Measurements from ENCODE around the gene SYT14. TPM values are rescaled to one million over a fixed set of nuclear protein-coding genes. Genes with fewer than 3 reads are reported as not detected.

The SYT14 gene
- polyA plus RNA-seq, 1 donor from 2014 or later: 21.9 TPM

DNA sequence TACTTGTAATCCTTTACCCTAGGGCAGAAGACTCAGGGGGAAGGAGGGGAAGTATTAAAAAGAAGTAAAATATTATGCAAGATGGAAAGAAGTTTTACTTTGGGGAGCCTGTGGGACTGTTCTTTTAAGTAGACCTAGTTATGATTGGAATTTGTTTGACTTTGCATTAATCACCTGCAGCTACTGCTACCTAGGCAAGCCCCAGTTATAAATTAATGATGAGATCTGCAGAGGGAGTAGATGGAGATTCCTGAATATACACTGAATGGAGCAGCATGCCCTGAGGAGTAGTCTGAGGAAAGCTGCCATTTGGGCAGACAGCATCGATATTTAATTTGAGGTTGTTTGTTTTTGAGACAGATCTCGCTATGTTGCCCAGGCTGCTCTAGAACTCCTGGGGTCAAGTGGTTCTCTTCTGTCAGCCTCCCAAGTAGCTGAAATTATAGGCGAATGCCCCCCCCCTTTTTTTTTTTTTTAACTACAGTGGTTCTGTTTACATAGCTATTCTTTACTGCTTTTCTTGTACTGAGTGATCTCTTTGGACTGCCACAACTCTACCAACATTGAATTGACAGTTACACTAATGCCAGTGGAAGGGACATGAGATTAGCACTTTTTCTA, 213.1 kb downstream of the SYT14 start:
- Histone ChIP-seq H3K4me2 (ENCODE audit: low read length) (no peak overlapping the region), H3K9me3 (ENCODE audit: low read length) (no peaks in the 10 kb centered on the region), H3K9ac (ENCODE audit: low read length) (no peak overlapping the region), H3K79me2 (replicated peaks; ENCODE audit: insufficient read depth, low read length) (no peaks in the 10 kb centered on the region), H3K4me3 (ENCODE audit: low read length) (no peak overlapping the region), H3K36me3 (ENCODE audit: insufficient read depth, low read length) (no peaks in the 10 kb centered on the region), H2AFZ (ENCODE audit: low read depth, low read length) (no peak overlapping the region), H3K27me3 (ENCODE audit: insufficient read depth, low read depth, low read length) (no peaks in the 10 kb centered on the region), H3F3A (ENCODE audit: insufficient read depth, low read length, poor library complexity, severe bottlenecking) (no peaks in the 10 kb centered on the region), H3K9me2 (ENCODE audit: insufficient read depth, low read length) (no peaks in the 10 kb centered on the region), H4K20me1 (ENCODE audit: insufficient read depth) (no peaks in the 10 kb centered on the region), H3K27ac (ENCODE audit: low read length) (no peak overlapping the region)
- TF ChIP-seq SMC3 (conservative IDR thresholded peaks at IDR 0.05; ENCODE audit: poor library complexity) (no peak), EP300 (conservative IDR thresholded peaks at IDR 0.05; ENCODE audit: poor library complexity, severe bottlenecking) (no peak), RAD21 (conservative IDR thresholded peaks at IDR 0.05) (no peak), POLR2AphosphoS5 (IDR thresholded peaks at IDR 0.05) (no peak), TAF1 (IDR thresholded peaks at IDR 0.05; ENCODE audit: low read depth) (no peak), MXI1 (conservative IDR thresholded peaks at IDR 0.05; ENCODE audit: poor library complexity, severe bottlenecking) (no peak), EZH2 (IDR thresholded peaks at IDR 0.05; ENCODE audit: borderline replicate concordance, insufficient read depth, low read length, poor library complexity, severe bottlenecking) (no peak)
- TF ChIP-seq, protein P1, sequence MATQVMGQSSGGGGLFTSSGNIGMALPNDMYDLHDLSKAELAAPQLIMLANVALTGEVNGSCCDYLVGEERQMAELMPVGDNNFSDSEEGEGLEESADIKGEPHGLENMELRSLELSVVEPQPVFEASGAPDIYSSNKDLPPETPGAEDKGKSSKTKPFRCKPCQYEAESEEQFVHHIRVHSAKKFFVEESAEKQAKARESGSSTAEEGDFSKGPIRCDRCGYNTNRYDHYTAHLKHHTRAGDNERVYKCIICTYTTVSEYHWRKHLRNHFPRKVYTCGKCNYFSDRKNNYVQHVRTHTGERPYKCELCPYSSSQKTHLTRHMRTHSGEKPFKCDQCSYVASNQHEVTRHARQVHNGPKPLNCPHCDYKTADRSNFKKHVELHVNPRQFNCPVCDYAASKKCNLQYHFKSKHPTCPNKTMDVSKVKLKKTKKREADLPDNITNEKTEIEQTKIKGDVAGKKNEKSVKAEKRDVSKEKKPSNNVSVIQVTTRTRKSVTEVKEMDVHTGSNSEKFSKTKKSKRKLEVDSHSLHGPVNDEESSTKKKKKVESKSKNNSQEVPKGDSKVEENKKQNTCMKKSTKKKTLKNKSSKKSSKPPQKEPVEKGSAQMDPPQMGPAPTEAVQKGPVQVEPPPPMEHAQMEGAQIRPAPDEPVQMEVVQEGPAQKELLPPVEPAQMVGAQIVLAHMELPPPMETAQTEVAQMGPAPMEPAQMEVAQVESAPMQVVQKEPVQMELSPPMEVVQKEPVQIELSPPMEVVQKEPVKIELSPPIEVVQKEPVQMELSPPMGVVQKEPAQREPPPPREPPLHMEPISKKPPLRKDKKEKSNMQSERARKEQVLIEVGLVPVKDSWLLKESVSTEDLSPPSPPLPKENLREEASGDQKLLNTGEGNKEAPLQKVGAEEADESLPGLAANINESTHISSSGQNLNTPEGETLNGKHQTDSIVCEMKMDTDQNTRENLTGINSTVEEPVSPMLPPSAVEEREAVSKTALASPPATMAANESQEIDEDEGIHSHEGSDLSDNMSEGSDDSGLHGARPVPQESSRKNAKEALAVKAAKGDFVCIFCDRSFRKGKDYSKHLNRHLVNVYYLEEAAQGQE (IDR thresholded peaks at IDR 0.05; ENCODE audit: borderline replicate concordance): no peak
- TF ChIP-seq, protein P2, sequence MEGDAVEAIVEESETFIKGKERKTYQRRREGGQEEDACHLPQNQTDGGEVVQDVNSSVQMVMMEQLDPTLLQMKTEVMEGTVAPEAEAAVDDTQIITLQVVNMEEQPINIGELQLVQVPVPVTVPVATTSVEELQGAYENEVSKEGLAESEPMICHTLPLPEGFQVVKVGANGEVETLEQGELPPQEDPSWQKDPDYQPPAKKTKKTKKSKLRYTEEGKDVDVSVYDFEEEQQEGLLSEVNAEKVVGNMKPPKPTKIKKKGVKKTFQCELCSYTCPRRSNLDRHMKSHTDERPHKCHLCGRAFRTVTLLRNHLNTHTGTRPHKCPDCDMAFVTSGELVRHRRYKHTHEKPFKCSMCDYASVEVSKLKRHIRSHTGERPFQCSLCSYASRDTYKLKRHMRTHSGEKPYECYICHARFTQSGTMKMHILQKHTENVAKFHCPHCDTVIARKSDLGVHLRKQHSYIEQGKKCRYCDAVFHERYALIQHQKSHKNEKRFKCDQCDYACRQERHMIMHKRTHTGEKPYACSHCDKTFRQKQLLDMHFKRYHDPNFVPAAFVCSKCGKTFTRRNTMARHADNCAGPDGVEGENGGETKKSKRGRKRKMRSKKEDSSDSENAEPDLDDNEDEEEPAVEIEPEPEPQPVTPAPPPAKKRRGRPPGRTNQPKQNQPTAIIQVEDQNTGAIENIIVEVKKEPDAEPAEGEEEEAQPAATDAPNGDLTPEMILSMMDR (IDR thresholded peaks at IDR 0.05; ENCODE audit: poor library complexity, severe bottlenecking): no peak

DNA sequence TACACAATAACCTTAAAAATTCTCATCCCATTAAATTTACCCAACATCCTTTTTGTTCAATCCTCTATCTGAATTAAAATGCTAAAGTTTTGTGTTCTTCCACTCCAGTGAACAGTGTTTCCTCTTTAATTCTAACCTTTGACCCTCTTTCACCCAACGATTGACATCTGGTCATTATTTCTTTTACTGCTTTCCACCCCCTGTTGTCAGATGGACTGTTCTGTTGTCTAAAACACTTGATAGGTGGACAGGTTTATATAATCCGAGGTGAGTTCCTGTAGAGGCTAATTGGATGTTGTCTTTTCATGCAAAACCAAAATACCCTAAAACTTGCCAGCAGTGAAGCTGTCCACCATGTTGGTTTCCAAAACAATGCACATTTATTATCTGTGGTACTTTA, 221.2 kb downstream of the SYT14 start:
- no peak overlapping the region for H3K4me2 ChIP-seq (ENCODE audit: low read length)
- H2AFZ ChIP-seq (ENCODE audit: low read depth, low read length): no peak overlapping the region
- no peaks in the 10 kb centered on the region for H3K36me3 ChIP-seq (ENCODE audit: insufficient read depth, low read length)
- H3K9me3 ChIP-seq (ENCODE audit: low read length): no peaks in the 10 kb centered on the region
- H3K79me2 ChIP-seq (replicated peaks; ENCODE audit: insufficient read depth, low read length): no peaks in the 10 kb centered on the region
- no peak overlapping the region for H3K4me3 ChIP-seq (ENCODE audit: low read length)
- TF ChIP-seq, protein P2 (IDR thresholded peaks at IDR 0.05; ENCODE audit: poor library complexity, severe bottlenecking): no peak
- TF ChIP-seq, protein P1 (IDR thresholded peaks at IDR 0.05; ENCODE audit: borderline replicate concordance): no peak
- no peak for TF ChIP-seq SMC3 (conservative IDR thresholded peaks at IDR 0.05; ENCODE audit: poor library complexity)
- no peak for TF ChIP-seq POLR2AphosphoS5 (IDR thresholded peaks at IDR 0.05)
- no peak for TF ChIP-seq TAF1 (IDR thresholded peaks at IDR 0.05; ENCODE audit: low read depth)
- no peak for TF ChIP-seq EZH2 (IDR thresholded peaks at IDR 0.05; ENCODE audit: borderline replicate concordance, insufficient read depth, low read length, poor library complexity, severe bottlenecking)
- no peak for TF ChIP-seq MXI1 (conservative IDR thresholded peaks at IDR 0.05; ENCODE audit: poor library complexity, severe bottlenecking)
- no peak for TF ChIP-seq RAD21 (conservative IDR thresholded peaks at IDR 0.05)
- TF ChIP-seq EP300 (conservative IDR thresholded peaks at IDR 0.05; ENCODE audit: poor library complexity, severe bottlenecking): no peak
- H3F3A ChIP-seq (ENCODE audit: insufficient read depth, low read length, poor library complexity, severe bottlenecking): no peaks in the 10 kb centered on the region
- H4K20me1 ChIP-seq (ENCODE audit: insufficient read depth): no peaks in the 10 kb centered on the region
- H3K9ac ChIP-seq (ENCODE audit: low read length): no peak overlapping the region
- H3K27ac ChIP-seq (ENCODE audit: low read length): no peak overlapping the region
- H3K9me2 ChIP-seq (ENCODE audit: insufficient read depth, low read length): no peaks in the 10 kb centered on the region
- H3K27me3 ChIP-seq (ENCODE audit: insufficient read depth, low read depth, low read length): no peaks in the 10 kb centered on the region

All from neural cell (in vitro differentiated cells).